Bronchial epithelial cell (primary cell): Measurements from ENCODE around the gene CDC25B. TPM values are rescaled to one million over a fixed set of nuclear protein-coding genes. Genes with fewer than 3 reads are reported as not detected.

Experiments
- DNase-seq: peaks from one replicate; pipeline ENCODE4 v3.0.0-alpha.2; 2010; ENCODE audit warnings: low read depth
- FAIRE-seq: peaks from 2 replicates; lab custom pipeline; 2011; peaks lifted over from hg19 to GRCh38; lab: Jason Lieb, UNC
- H3K27me3 ChIP-seq: 2 replicates; pipeline ENCODE4 v1.5.1; 2011; ENCODE audit warnings: low read length; ENCODE audit not compliant: control insufficient read depth, insufficient read depth
- H3K36me3 ChIP-seq: 2 replicates; pipeline ENCODE4 v1.5.1; 2011; ENCODE audit warnings: low read length; ENCODE audit not compliant: control insufficient read depth, insufficient read depth
- H3K4me3 ChIP-seq: 2 replicates; pipeline ENCODE4 v1.5.1; 2011; ENCODE audit warnings: mild to moderate bottlenecking, low read depth, low read length, control low read depth
- CTCF ChIP-seq: IDR thresholded peaks from 2 replicates; pipeline ENCODE4 v1.5.1; 2011; ENCODE audit warnings: mild to moderate bottlenecking, moderate library complexity, low read length, control low read depth, inconsistent platforms; ENCODE audit not compliant: insufficient read depth, severe bottlenecking
- total RNA-seq: library from RNA; depleted of rRNA; stranded (reverse); fragments of >200 nt; gene quantifications from 2 replicates; pipeline ENCODE4 v1.2.1, GENCODE V29; 2014

Gene CDC25B
- total RNA-seq, 1 donor from 2014 or later: 17.9 TPM

GRCh38 chr20:3808544-3808943 lies 12.4 kb downstream of the CDC25B start:
- FAIRE-seq: no peak
- no peak overlapping the region for H3K4me3 ChIP-seq
- no peak for TF ChIP-seq CTCF

GRCh38 chr20:3811467-3812258 lies 15.6 kb downstream of the CDC25B start:
- DNase-seq: peak; percentile 97
- peak; percentile 40 for FAIRE-seq
- no peaks in the 10 kb centered on the region for H3K36me3 ChIP-seq
- H3K27me3 ChIP-seq: no peaks in the 10 kb centered on the region
- H3K4me3 ChIP-seq: peak overlapping the region; percentile 27
- no peak for TF ChIP-seq CTCF

More at GRCh38 chr20:3808544-3808943, 12.4 kb downstream of the CDC25B start:
- no peak for DNase-seq
- peaks cover 3% of the 10 kb centered on the region for H3K36me3 ChIP-seq
- no peaks in the 10 kb centered on the region for H3K27me3 ChIP-seq

- no peak for FAIRE-seq
- peak; percentile 10 for DNase-seq
- TF ChIP-seq CTCF: no peak
- no peak overlapping the region for H3K4me3 ChIP-seq
- H3K27me3 ChIP-seq: no peaks in the 10 kb centered on the region
- no peaks in the 10 kb centered on the region for H3K36me3 ChIP-seq
These were observed 16.2 kb downstream of the CDC25B start for GRCh38 chr20:3812259-3812681.

GRCh38 chr20:3812975-3813847 lies 17.1 kb downstream of the CDC25B start:
- Histone ChIP-seq H3K27me3 (no peaks in the 10 kb centered on the region), H3K4me3 (no peak overlapping the region), H3K36me3 (no peaks in the 10 kb centered on the region)
- DNase-seq (no peak), FAIRE-seq (no peak)
- no peak for TF ChIP-seq CTCF

GRCh38 chr20:3813848-3814581 lies 17.9 kb downstream of the CDC25B start:
- TF ChIP-seq CTCF: no peak

More at GRCh38 chr20:3813848-3814581, 17.9 kb downstream of the CDC25B start:
- FAIRE-seq (no peak), DNase-seq (no peak)
- no peaks in the 10 kb centered on the region for H3K27me3 ChIP-seq
- H3K36me3 ChIP-seq: no peaks in the 10 kb centered on the region
- H3K4me3 ChIP-seq: no peak overlapping the region
